Cardiac fibroblast (primary cell): ENCODE measurements around the gene TBC1D2.
A peak's percentile ranks its signal among the peaks of the same experiment; 100 is the strongest.

Source experiments
- DNase-seq, 2 donors: peaks; one replicate each; pipeline versions ENCODE4 v3.0.0 to v3.0.0-alpha.2; 2010; ENCODE audit warnings: low read depth in 2 of 2
- H3K4me3 ChIP-seq, 2 donors: replicated peaks in 1 of 2; 1 replicate in 1 of 2; 2 replicates in 1 of 2; pipeline ENCODE4 v1.5.1; 2011; ENCODE audit warnings: low read depth in 2 of 2, low read length in 2 of 2, mild to moderate bottlenecking in 2 of 2, moderate library complexity in 1 of 2
- CTCF ChIP-seq: IDR thresholded peaks from one replicate; pipeline ENCODE4 v1.5.1; 2011; ENCODE audit warnings: low read depth, mild to moderate bottlenecking, low read length, inconsistent platforms

Gene TBC1D2

GRCh38 chr9:98298476-98298875, 43.0 kb upstream of the TBC1D2 start:
- no peak for DNase-seq
- no peak for TF ChIP-seq CTCF
- H3K4me3 ChIP-seq = no peak overlapping the region

GRCh38 chr9:98295824-98296223, 40.4 kb upstream of the TBC1D2 start:
- no peak for TF ChIP-seq CTCF
- no peak for DNase-seq
- no peak overlapping the region for H3K4me3 ChIP-seq

- no peak for TF ChIP-seq CTCF
- DNase-seq = no peak
- no peak overlapping the region for H3K4me3 ChIP-seq
Measured at GRCh38 chr9:98291820-98292219, 36.4 kb upstream of the TBC1D2 start.

- no peak overlapping the region for H3K4me3 ChIP-seq
- no peak for TF ChIP-seq CTCF
- no peak for DNase-seq
Measured at GRCh38 chr9:98290411-98290810, 35.0 kb upstream of the TBC1D2 start.

GRCh38 chr9:98289614-98290201, 34.3 kb upstream of the TBC1D2 start:
- DNase-seq = no peak
- no peak overlapping the region for H3K4me3 ChIP-seq
- TF ChIP-seq CTCF = no peak

GRCh38 chr9:98288881-98289280, 33.4 kb upstream of the TBC1D2 start:
- DNase-seq = no peak
- TF ChIP-seq CTCF = no peak
- H3K4me3 ChIP-seq = no peak overlapping the region

GRCh38 chr9:98287384-98287783, 31.9 kb upstream of the TBC1D2 start:
- H3K4me3 ChIP-seq = no peak overlapping the region
- TF ChIP-seq CTCF = no peak
- DNase-seq = peak in 1 of 2 donors; percentile 10
